ENCODE data around the gene GATB.

DNA sequence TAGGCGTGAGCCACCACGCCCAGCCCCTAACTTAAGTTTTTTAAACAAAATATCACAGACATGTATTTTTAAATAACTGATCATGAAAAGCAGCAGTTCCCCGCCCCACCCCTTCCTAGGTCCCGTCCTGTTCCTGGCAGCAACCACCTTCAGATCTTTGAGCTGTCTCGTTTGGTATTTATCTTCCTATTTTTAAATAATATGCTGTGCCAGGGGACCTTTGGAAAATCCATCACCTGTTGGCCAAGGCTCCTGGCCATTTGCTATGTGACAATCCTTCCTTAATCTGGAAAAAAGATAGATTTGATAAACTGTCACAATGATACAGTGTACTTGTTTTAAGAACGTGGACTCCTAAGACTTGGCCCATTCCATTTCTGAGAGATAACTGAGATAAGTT is 10.7 kb downstream of the GATB start:
- no peak for TF ChIP-seq EZH2 (IDR thresholded peaks at IDR 0.05; ENCODE audit: insufficient read depth, poor library complexity, severe bottlenecking)
- TF ChIP-seq EZH2phosphoT487 (IDR thresholded peaks at IDR 0.05; ENCODE audit: insufficient read depth, low read depth) = no peak

Measured in GM23248 (cell line).